ENCODE results near the gene RIC1.

GRCh38 chr9:5791870-5792269 is 163.0 kb downstream of the RIC1 start:
- no peak for TF ChIP-seq FOXM1 (IDR thresholded peaks at IDR 0.05; ENCODE audit: borderline replicate concordance)
- TF ChIP-seq BHLHE40 (IDR thresholded peaks at IDR 0.05; ENCODE audit: borderline replicate concordance) = no peak
- no peak for TF ChIP-seq ARNT (IDR thresholded peaks at IDR 0.05)
- no peak for TF ChIP-seq ELF4 (IDR thresholded peaks at IDR 0.05)
- TF ChIP-seq TARDBP (IDR thresholded peaks at IDR 0.05) = no peak
- TF ChIP-seq PKNOX1 (IDR thresholded peaks at IDR 0.05) = no peak
- no peak for TF ChIP-seq NFRKB (IDR thresholded peaks at IDR 0.05)
- TF ChIP-seq SUZ12 (IDR thresholded peaks at IDR 0.05) = no peak
- TF ChIP-seq SP1 (IDR thresholded peaks at IDR 0.05) = no peak
- TF ChIP-seq ZNF384 (IDR thresholded peaks at IDR 0.05) = no peak
- no peak for TF ChIP-seq FOXK2 (IDR thresholded peaks at IDR 0.05)
- TF ChIP-seq HDGF (IDR thresholded peaks at IDR 0.05; ENCODE audit: borderline replicate concordance) = no peak

Measured in HEK293T (cell line).